GM12878 (cell line): ENCODE data around the gene DISC1. TPM values are rescaled to one million over a fixed set of nuclear protein-coding genes. Genes with fewer than 3 reads are reported as not detected.

Source experiments
- ATAC-seq: fragments of 200-7000 bp; cut with Tn5 transposase; 3 replicates; pipeline ENCODE4 v1.9.1; 2020; ENCODE audit warnings: mild to moderate bottlenecking, moderate library complexity
- BruUV-seq: library from RNA; stranded (reverse); fragments of 400-500 nt; replicated peaks from 2 replicates; lab custom pipeline; 2021; lab: Mats Ljungman, UMichigan
- CTCF ChIA-PET: fragments of 300-600 bp; sonication (Branson Sonifier 250); formaldehyde crosslinking; extraction: SDS; loops from one replicate; lab custom pipeline; 2021; ENCODE audit warnings: inconsistent platforms; lab: Yijun Ruan, JAX
- POLR2A ChIA-PET: fragments of 350-600 bp; formaldehyde crosslinking; extraction: SDS; loops from one replicate; lab custom pipeline; 2021; ENCODE audit warnings: inconsistent platforms; lab: Charles Lee
- RAD21 ChIA-PET: fragments of 300-600 bp; sonication (Branson Sonifier 250); formaldehyde crosslinking; loops from one replicate; lab custom pipeline; 2023; ENCODE audit warnings: antibody characterized with exemption; ENCODE audit not compliant: unreplicated experiment; lab: Charles Lee
- SMC1A ChIA-PET: fragments of 300-600 bp; sonication (Branson Sonifier 250); formaldehyde crosslinking; loops from one replicate; lab custom pipeline; 2023; ENCODE audit not compliant: unreplicated experiment, uncharacterized antibody; lab: Charles Lee
- DNase-seq: peaks from one replicate; pipeline ENCODE4 v3.0.0-alpha.2; 2011; ENCODE audit warnings: low read depth, low spot score
- FAIRE-seq: peaks from 3 replicates; lab custom pipeline; 2011; peaks lifted over from hg19 to GRCh38; lab: Jason Lieb, UNC
- H2AFZ ChIP-seq: 2 replicates; pipeline ENCODE4 v1.6.0; 2011; ENCODE audit warnings: low read depth, low read length, control low read depth; ENCODE audit not compliant: control insufficient read depth
- H3K27ac ChIP-seq: 2 replicates; pipeline ENCODE4 v1.5.1; 2011; ENCODE audit warnings: control low read depth; ENCODE audit not compliant: control insufficient read depth, insufficient read depth
- H3K27me3 ChIP-seq, 2 experiments: replicated peaks in 1 of 2; 2 replicates each; pipeline versions ENCODE4 v1.6.0 to v1.6.1; 2011; ENCODE audit warnings: low read length in 1 of 2; ENCODE audit not compliant: control insufficient read depth in 2 of 2, insufficient read depth in 2 of 2
- H3K36me3 ChIP-seq, 2 experiments: 2 replicates each; pipeline ENCODE4 v1.5.1; 2011; ENCODE audit warnings: low read length in 1 of 2; ENCODE audit not compliant: control insufficient read depth in 2 of 2, insufficient read depth in 2 of 2
- H3K4me1 ChIP-seq: 2 replicates; pipeline ENCODE4 v1.6.1; 2011; ENCODE audit warnings: mild to moderate bottlenecking, low read length, moderate library complexity, mixed read lengths; ENCODE audit not compliant: control insufficient read depth, insufficient read depth
- H3K4me2 ChIP-seq: 2 replicates; pipeline ENCODE4 v1.6.0; 2011; ENCODE audit warnings: control low read depth; ENCODE audit not compliant: control insufficient read depth, insufficient read depth
- H3K4me3 ChIP-seq: fragments of 200-600 bp; sonication (generic); 2 replicates; pipeline ENCODE4 v1.5.1; 2016
- H3K79me2 ChIP-seq: 2 replicates; pipeline ENCODE4 v1.6.0; 2011; ENCODE audit warnings: low read length; ENCODE audit not compliant: control insufficient read depth, insufficient read depth
- H3K9ac ChIP-seq: 2 replicates; pipeline ENCODE4 v1.8.0; 2011; ENCODE audit warnings: low read length, control low read depth, mixed read lengths; ENCODE audit not compliant: control insufficient read depth, insufficient read depth
- H3K9me3 ChIP-seq: replicated peaks from 3 replicates; pipeline ENCODE4 v1.5.1; 2011; ENCODE audit warnings: mild to moderate bottlenecking, low read length; ENCODE audit not compliant: control insufficient read depth, insufficient read depth
- H4K20me1 ChIP-seq: 2 replicates; pipeline ENCODE4 v1.6.0; 2011; ENCODE audit not compliant: control insufficient read depth, insufficient read depth
- BHLHE40 ChIP-seq, 2 experiments: fragments of 450-650 bp in 1 of 2; IDR thresholded peaks; 2 replicates each; pipeline ENCODE4 v1.6.1; 2011 to 2017; ENCODE audit warnings: low read depth in 2 of 2, borderline replicate concordance in 1 of 2, improper control_type of control experiment in 1 of 2, low read length in 1 of 2, mild to moderate bottlenecking in 1 of 2
- CEBPZ ChIP-seq: fragments of 150-350 bp; IDR thresholded peaks from 2 replicates; pipeline ENCODE4 v1.6.1; 2016; ENCODE audit warnings: low read depth, low read length
- CREM ChIP-seq: IDR thresholded peaks from 2 replicates; pipeline ENCODE4 v1.6.1; 2014; ENCODE audit warnings: antibody characterized with exemption, low read depth
- FOXM1 ChIP-seq: IDR thresholded peaks from 2 replicates; pipeline ENCODE4 v1.6.1; 2012; ENCODE audit warnings: low read depth, mild to moderate bottlenecking, inconsistent platforms, low read length, moderate library complexity
- MEF2A ChIP-seq: IDR thresholded peaks from 2 replicates; pipeline ENCODE4 v1.6.1; 2011; ENCODE audit warnings: low read depth, mild to moderate bottlenecking, low read length, moderate library complexity; ENCODE audit not compliant: insufficient read depth
- MYB ChIP-seq: fragments of 150-350 bp; IDR thresholded peaks from 2 replicates; pipeline ENCODE4 v1.6.1; 2014; ENCODE audit warnings: mild to moderate bottlenecking, low read depth, low read length, borderline replicate concordance
- PAX5 ChIP-seq: IDR thresholded peaks from 2 replicates; pipeline ENCODE4 v1.6.1; 2011; ENCODE audit warnings: low read depth, low read length, borderline replicate concordance
- POLR2AphosphoS5 ChIP-seq: IDR thresholded peaks from 2 replicates; pipeline ENCODE4 v1.6.1; 2011; ENCODE audit warnings: mild to moderate bottlenecking, low read length, inconsistent platforms
- SMAD1 ChIP-seq: fragments of 450-650 bp; IDR thresholded peaks from 2 replicates; pipeline ENCODE4 v1.6.1; 2018; ENCODE audit warnings: mild to moderate bottlenecking, low read depth; ENCODE audit not compliant: partially characterized antibody
- TCF3 ChIP-seq: IDR thresholded peaks from 2 replicates; pipeline ENCODE4 v1.6.1; 2012; ENCODE audit warnings: low read depth, mild to moderate bottlenecking, low read length, borderline replicate concordance; ENCODE audit not compliant: insufficient read depth
- USF1 ChIP-seq: IDR thresholded peaks from 2 replicates; pipeline ENCODE4 v1.6.1; 2011; ENCODE audit warnings: borderline replicate concordance, low read depth, mild to moderate bottlenecking, moderate library complexity, mixed read lengths, low read length; ENCODE audit not compliant: insufficient read depth; ENCODE audit errors: extremely low read length
- YY1 ChIP-seq: IDR thresholded peaks from 2 replicates; pipeline ENCODE4 v1.6.1; 2011; ENCODE audit warnings: low read depth, mild to moderate bottlenecking, low read length
- WGBS: methylation state at CpG from one replicate; pipeline ENCODE4 v1.1.6; 2016; ENCODE audit warnings: low lambda C conversion rate; ENCODE audit not compliant: insufficient replicate concordance, insufficient coverage; ENCODE audit errors: missing lambda C conversion rate; 5-methylcytosine and 5-hydroxymethylcytosine counted together
- in situ Hi-C: fragments of 300-500 bp; cut with MboI; formaldehyde crosslinking; loops from 9 replicates; pipeline ENCODE4 v1.14.3; 2018; ENCODE audit warnings: mixed read lengths
- intact Hi-C: fragments of 100-400 bp; cut with micrococcal nuclease; formaldehyde crosslinking; loops from one replicate; pipeline ENCODE4 v1.14.2; 2022; ENCODE audit not compliant: unreplicated experiment
- polyA plus RNA-seq, 11 experiments: library from polyadenylated mRNA; depleted of rRNA in 4 of 11; unstranded in 6 of 11; stranded (reverse) in 5 of 11; fragments of >200 nt; fragmentation: Nextera tagmentation in 4 of 11; fragmentation: Illumina TruSeq in 1 of 11; extraction: Ambion mirVana in 4 of 11; extraction: Trizol in 1 of 11; gene quantifications; 1 replicate in 1 of 11; 2 replicates in 10 of 11; pipeline versions ENCODE4 v1.2.1 to v1.2.3, GENCODE V29; 2011 to 2016; ENCODE audit warnings: inconsistent platforms in 2 of 11, missing spikeins in 2 of 11, low read depth in 1 of 11
- total RNA-seq, 4 experiments: library from RNA; depleted of rRNA in 3 of 4; stranded (reverse); fragments of >200 nt in 3 of 4; fragmentation: Illumina TruSeq in 1 of 4; extraction: Trizol in 1 of 4; gene quantifications; 2 replicates each; pipeline versions ENCODE4 v1.2.1 to v1.2.3, GENCODE V29; 2013 to 2021

The DISC1 gene
- total and polyA plus RNA-seq, 10 of the 15 experiments (the other 5 are each of a cell fraction or from before 2014, with no cell fraction given) = 0.05 to 0.72 (median 0.19) TPM; not detected in 1

GRCh38 chr1:231702331-231702730 lies 75.7 kb downstream of the DISC1 start:
- Histone ChIP-seq H3K79me2 (no peaks in the 10 kb centered on the region), H3K4me1 (no peaks in the 10 kb centered on the region), H2AFZ (no peak overlapping the region)
- WGBS = 0% methylated on average over 1 of the region's 1 CpG
- no TSS peak for BruUV-seq
- no peak for TF ChIP-seq MEF2A
- TF ChIP-seq PAX5 = no peak
- TF ChIP-seq YY1 = no peak
- TF ChIP-seq USF1 = no peak
- TF ChIP-seq POLR2AphosphoS5 = no peak
- no peak for TF ChIP-seq MYB
- no peak for TF ChIP-seq FOXM1
- TF ChIP-seq CEBPZ = no peak
- TF ChIP-seq BHLHE40 (IDR thresholded peaks at IDR 0.05; ENCODE audit: borderline replicate concordance in 1 of 2, low read depth in 2 of 2, low read length in 1 of 2) = no peak
- TF ChIP-seq CREM = no peak
- no peak for TF ChIP-seq SMAD1
- TF ChIP-seq TCF3 = no peak
- TF ChIP-seq, all 136 proteins: peak for 0
- in situ Hi-C loops (no loop called here), intact Hi-C loops (no loop called here)
- no peaks in the 10 kb centered on the region for H4K20me1 ChIP-seq
- CTCF ChIA-PET = interaction anchor here (1.4 kb wide), 1 partner anchor 9 kb away, joined by 3 read pairs; no protein-coding TSS in a partner anchor
- DNase-seq (no peak), FAIRE-seq (no peak), ATAC-seq (no peak)
- no peaks in the 10 kb centered on the region for H3K9me3 ChIP-seq
- SMC1A ChIA-PET = no interaction called here
- H3K9ac ChIP-seq = no peak overlapping the region
- RAD21 ChIA-PET = no interaction called here
- no peak overlapping the region for H3K27ac ChIP-seq
- H3K36me3 ChIP-seq = no peaks in the 10 kb centered on the region
- no peak overlapping the region for H3K4me2 ChIP-seq
- H3K27me3 ChIP-seq = no peaks in the 10 kb centered on the region
- POLR2A ChIA-PET = no interaction called here
- H3K4me3 ChIP-seq = no peak overlapping the region
